ENCODE data around the gene RAB11FIP3. TPM values are rescaled to one million over a fixed set of nuclear protein-coding genes. Genes with fewer than 3 reads are reported as not detected.

Gene RAB11FIP3
- total and polyA plus RNA-seq, 9 of the 15 experiments (the other 6 are each of a cell fraction or from before 2014, with no cell fraction given): 0.46 to 13.1 (median 4.3) TPM

- Histone ChIP-seq H3K9me3 (replicated peaks; ENCODE audit: control insufficient read depth, insufficient read depth, low read depth, low read length) (no peaks in the 10 kb centered on the region), H2AFZ (ENCODE audit: low read depth, low read length) (no peak overlapping the region), H3K4me3 (no peak overlapping the region), H3K79me2 (ENCODE audit: control insufficient read depth, insufficient read depth, low read length) (peaks cover 96% of the 10 kb centered on the region), H3K9me1 (ENCODE audit: control insufficient read depth, insufficient read depth, low read length) (peaks cover 12% of the 10 kb centered on the region), H3K9ac (ENCODE audit: insufficient read depth in 1 of 2, low read depth in 2 of 2, low read length in 2 of 2) (peak overlapping the region in 1 of 2 experiments; percentile 16; a peak in 1 of 4 replicates), H3K36me3 (ENCODE audit: control insufficient read depth, insufficient read depth, low read length) (peaks cover 69% of the 10 kb centered on the region; the same call in 1 of the 3 replicates), H3K27ac (ENCODE audit: extremely low read depth, low read depth, low read length) (no peak overlapping the region), H4K20me1 (replicated peaks; ENCODE audit: control insufficient read depth, insufficient read depth, low read length) (peaks cover 16% of the 10 kb centered on the region), H3K4me1 (replicated peaks in 1 of 2; ENCODE audit: control insufficient read depth in 2 of 2, insufficient read depth in 2 of 2, low read length in 2 of 2) (peaks cover 6 to 80% of the 10 kb centered on the region in 2 experiments), H3K4me2 (ENCODE audit: insufficient read depth, low read length) (no peak overlapping the region), H3K27me3 (ENCODE audit: control insufficient read depth in 2 of 2, insufficient read depth in 2 of 2, low read length in 2 of 2) (no peaks in the 10 kb centered on the region)
- WGBS (ENCODE audit: insufficient coverage, low coverage, missing lambda C conversion rate): 93% methylated on average over 5 of the region's 21 CpGs
- ChIA-PET POLR2A (interaction anchor here (0.5 to 1.0 kb wide), 2 partner anchors 9 to 141 kb away, joined by 3 to 4 read pairs; partner anchors contain the start of gene RHBDL1), CTCF (ENCODE audit: low intra/inter-chr PET ratio) (no interaction called here)
- DNase-seq (ENCODE audit: extremely low read depth in 1 of 4, low spot score in 3 of 4): peak in 2 of 4 experiments; percentile 40 to 51
- intact Hi-C loops (cut with micrococcal nuclease) (no loop called here), in situ Hi-C loops (cut with MboI) (no loop called here)
- FAIRE-seq: no peak
- ATAC-seq: no peak
- BruUV-seq (replicated peaks): no TSS peak
- TF ChIP-seq TFAP4 (CRISPR knock-in tag; IDR thresholded peaks at IDR 0.05; ENCODE audit: borderline replicate concordance) (no peak), MBD1 (CRISPR knock-in tag; IDR thresholded peaks at IDR 0.05) (no peak), ZSCAN29 (IDR thresholded peaks at IDR 0.05) (no peak), OTX1 (CRISPR knock-in tag; IDR thresholded peaks at IDR 0.05) (no peak), TSC22D4 (tag; IDR thresholded peaks at IDR 0.05) (no peak), JUND (IDR thresholded peaks at IDR 0.05; ENCODE audit: borderline replicate concordance, low read depth, low read length) (no peak), JUND (tag; IDR thresholded peaks at IDR 0.05; ENCODE audit: borderline replicate concordance, low read depth, low read length) (no peak), DIDO1 (tag; IDR thresholded peaks at IDR 0.05; ENCODE audit: low read depth) (no peak), ZBTB40 (IDR thresholded peaks at IDR 0.05) (no peak), ZBTB40 (CRISPR knock-in tag; IDR thresholded peaks at IDR 0.05) (no peak), SREBF1 (IDR thresholded peaks at IDR 0.05; ENCODE audit: borderline replicate concordance, low read depth, low read length) (no peak), NFATC3 (IDR thresholded peaks at IDR 0.05) (no peak)
These were observed 108.7 kb downstream of the RAB11FIP3 start for GRCh38 chr16:534135-534534.

Data from K562 (cell line).